GM18505 (cell line): ENCODE measurements around the gene MATK.

Experiments used
- ATAC-seq: cut with Tn5 transposase; IDR thresholded peaks from one replicate; pipeline ENCODE4 v1.9.1; 2021; ENCODE audit not compliant: unreplicated experiment
- POLR2A ChIP-seq: IDR thresholded peaks from 4 replicates; pipeline ENCODE4 v1.6.1; 2011; ENCODE audit warnings: borderline replicate concordance; ENCODE audit not compliant: insufficient read depth, insufficient read length; ENCODE audit errors: extremely low read depth

Gene MATK

DNA sequence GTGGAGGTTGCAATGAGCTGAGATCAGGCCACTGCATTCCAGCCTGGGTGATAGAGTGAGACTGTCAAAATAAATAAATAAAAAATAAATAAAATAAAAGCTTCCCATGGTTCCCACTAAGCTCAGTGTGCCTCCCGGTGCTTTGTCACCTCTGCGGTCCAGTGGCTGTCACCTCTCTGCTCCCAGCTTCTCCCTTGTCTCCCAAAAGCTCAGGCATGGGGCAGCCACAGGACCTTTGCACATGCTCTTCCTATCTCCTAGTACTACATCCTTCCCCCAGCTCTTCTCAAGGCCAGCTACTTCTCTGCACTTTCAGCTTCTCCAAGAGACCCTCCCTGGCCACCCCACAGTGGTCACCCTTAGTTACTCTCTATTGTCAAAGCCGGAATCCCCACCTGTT lies 7.6 kb upstream of the MATK start:
- no peak for ATAC-seq

GRCh38 chr19:3792114-3792513 lies 5.9 kb upstream of the MATK start:
- ATAC-seq = no peak
- no peak for TF ChIP-seq POLR2A

More for the DNA sequence above, 7.6 kb upstream of the MATK start:
- TF ChIP-seq POLR2A = no peak

- no peak for TF ChIP-seq POLR2A
- ATAC-seq = no peak
These were observed 4.8 kb upstream of the MATK start for GRCh38 chr19:3790941-3791340.

- ATAC-seq = no peak
- no peak for TF ChIP-seq POLR2A
These were observed 4.1 kb upstream of the MATK start for GRCh38 chr19:3790209-3790734.

GRCh38 chr19:3788996-3789778 lies 3.0 kb upstream of the MATK start:
- no peak for ATAC-seq
- TF ChIP-seq POLR2A = no peak

- ATAC-seq = no peak
- no peak for TF ChIP-seq POLR2A
These were observed 687 bp downstream of the MATK start for GRCh38 chr19:3785451-3785937.

GRCh38 chr19:3784607-3785450 lies 1.4 kb downstream of the MATK start:
- ATAC-seq = no peak
- no peak for TF ChIP-seq POLR2A

DNA sequence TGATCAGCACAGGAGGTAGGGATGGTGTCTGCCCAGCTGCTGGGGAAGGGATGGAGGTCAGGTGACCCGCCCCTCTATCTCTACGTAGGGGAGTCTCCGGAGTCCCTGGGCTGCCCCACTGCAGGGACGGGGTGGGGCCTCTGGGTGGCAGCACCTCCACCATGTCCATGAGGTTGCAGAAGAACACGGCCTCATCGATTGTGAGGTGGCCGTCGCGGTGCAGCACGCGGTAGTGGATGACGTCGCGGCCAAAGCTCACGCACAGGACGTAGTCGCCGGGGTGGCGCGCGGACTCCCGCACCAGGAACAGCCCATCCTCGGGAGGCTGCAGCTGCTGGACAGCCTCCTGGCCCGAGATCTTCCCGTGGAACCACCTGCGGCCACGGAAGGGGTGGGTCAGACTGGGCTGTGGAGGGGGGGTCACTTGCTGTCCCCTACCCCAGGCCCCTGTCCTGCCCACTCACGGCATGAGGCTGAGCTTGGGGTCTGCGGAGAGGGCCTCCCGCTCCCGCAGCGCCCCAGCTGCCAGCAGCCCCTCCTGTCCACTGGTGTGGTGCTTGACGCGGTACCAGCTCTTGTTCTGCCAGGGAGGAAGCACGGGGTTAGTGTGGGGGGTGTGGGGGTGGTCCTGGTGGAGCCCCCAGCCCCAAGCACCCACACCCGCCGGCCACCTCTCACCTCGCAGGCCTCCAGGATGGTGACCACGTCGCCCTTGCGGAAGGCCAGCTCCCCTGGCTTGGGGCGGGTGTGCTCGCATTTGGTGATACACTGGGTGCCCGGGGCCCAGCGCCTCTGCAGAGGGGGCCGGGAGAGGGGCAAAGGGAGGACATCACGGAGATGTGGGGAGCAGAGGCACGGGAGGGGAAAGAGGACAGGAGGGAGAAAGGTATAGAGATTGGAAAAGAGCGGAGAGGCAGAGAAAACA lies 2.3 kb downstream of the MATK start:
- no peak for TF ChIP-seq POLR2A
- no peak for ATAC-seq

- no peak for ATAC-seq
- no peak for TF ChIP-seq POLR2A
These were observed 3.3 kb downstream of the MATK start for GRCh38 chr19:3782903-3783302.

DNA sequence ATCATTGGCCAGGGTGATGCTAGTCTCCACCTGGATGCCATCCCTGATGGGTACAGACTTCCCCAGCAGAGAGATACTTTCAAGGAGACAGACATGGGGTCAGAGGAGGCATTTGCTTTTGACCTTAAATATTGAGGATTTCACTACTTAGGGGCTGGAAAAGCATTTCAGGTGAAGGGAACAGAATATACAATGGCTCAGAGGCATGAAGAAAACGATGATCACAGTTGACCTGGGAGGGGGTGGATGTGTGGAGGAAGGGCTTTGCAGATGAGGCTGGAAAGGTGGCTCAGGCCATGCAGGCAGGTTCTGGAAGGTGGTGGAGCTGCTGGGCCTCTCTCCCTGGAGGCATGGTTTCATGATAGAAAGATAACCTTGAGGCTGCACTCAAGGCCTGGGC lies 3.9 kb downstream of the MATK start:
- ATAC-seq = no peak
- TF ChIP-seq POLR2A = no peak

DNA sequence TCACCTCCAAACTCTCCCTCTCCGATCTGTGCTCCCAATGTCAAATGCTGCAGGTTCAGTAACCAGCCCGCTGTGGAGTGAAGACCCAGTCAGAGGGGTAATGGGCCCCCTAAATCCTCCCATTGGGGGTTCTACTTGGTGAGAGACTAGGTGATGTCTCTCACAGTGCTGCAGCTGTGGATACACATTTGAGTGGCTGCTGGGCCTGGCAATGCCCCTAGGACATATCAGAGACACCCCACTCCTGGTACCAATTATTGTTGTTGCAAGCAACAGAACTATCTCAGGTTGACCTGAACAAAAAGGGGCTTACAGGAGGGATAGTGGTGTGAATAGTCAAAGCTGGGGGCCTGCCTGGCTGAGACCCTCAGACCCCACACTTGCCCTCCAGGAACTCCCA lies 4.6 kb downstream of the MATK start:
- no peak for TF ChIP-seq POLR2A

DNA sequence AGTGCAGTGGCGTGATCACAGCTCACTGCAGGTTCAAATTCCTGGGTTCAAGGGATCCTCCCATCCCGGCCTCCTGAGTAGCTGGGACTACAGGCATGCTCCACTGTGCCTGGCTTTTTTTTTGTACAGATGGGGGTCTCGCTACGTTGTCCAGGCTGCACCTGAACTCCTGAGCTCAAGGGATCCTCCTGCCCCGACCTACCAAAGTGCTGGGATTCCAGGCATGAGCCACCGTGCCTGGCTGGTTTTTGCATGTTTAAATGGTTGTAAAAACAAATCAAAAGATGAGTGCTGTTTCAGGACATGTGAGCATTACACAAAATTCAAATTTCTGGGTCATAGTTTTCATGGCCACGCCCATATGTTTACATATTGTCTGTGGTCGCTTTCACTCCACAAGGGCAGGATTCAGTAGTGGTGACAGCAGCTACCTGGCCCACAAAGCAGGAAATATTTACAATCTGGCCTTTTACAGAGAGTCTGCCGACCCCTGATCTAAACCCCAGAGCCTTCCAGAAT lies 5.3 kb downstream of the MATK start:
- TF ChIP-seq POLR2A = no peak
- ATAC-seq = no peak

More for the DNA sequence above, 4.6 kb downstream of the MATK start:
- no peak for ATAC-seq
